Measurements from ENCODE around the gene CACNA2D3.

DNA sequence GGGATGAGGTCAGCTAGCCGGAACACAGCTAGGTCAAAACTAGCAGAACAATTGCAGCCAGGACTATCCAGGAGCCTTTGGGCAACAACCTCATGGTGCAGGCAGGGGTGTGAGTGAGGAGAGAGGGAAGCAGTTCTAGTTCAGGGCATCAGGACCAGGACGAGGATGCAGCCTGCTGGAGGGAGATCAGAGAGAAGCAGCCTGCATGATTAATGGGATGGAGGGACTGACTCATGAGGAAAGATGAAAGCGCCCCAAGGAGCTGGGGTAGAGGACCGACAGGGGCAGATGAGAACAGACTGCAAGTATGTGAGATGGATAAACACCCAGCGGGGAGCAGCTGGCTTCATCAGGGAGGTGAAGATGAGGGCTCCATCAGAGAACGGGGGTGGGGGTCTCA is 843.4 kb downstream of the CACNA2D3 start:
- TF ChIP-seq POLR2AphosphoS5 (IDR thresholded peaks at IDR 0.05), result no peak
- TF ChIP-seq, protein P1, sequence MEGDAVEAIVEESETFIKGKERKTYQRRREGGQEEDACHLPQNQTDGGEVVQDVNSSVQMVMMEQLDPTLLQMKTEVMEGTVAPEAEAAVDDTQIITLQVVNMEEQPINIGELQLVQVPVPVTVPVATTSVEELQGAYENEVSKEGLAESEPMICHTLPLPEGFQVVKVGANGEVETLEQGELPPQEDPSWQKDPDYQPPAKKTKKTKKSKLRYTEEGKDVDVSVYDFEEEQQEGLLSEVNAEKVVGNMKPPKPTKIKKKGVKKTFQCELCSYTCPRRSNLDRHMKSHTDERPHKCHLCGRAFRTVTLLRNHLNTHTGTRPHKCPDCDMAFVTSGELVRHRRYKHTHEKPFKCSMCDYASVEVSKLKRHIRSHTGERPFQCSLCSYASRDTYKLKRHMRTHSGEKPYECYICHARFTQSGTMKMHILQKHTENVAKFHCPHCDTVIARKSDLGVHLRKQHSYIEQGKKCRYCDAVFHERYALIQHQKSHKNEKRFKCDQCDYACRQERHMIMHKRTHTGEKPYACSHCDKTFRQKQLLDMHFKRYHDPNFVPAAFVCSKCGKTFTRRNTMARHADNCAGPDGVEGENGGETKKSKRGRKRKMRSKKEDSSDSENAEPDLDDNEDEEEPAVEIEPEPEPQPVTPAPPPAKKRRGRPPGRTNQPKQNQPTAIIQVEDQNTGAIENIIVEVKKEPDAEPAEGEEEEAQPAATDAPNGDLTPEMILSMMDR (IDR thresholded peaks at IDR 0.05), result no peak

Data from upper lobe of left lung (tissue), 4 donors.